Testis (tissue), 2 donors: ENCODE measurements around the gene VSIG10L2.

Experiments
- CTCF ChIP-seq, 3 experiments: fragments of 450-650 bp in 2 of 3; fragments of 200-600 bp in 1 of 3; sonication (generic) in 1 of 3; IDR thresholded peaks; one replicate each; pipeline ENCODE4 v1.5.1; 2016 to 2019; ENCODE audit warnings: antibody characterized with exemption in 3 of 3, mild to moderate bottlenecking in 2 of 3, moderate library complexity in 1 of 3
- POLR2A ChIP-seq: fragments of 450-650 bp; IDR thresholded peaks from one replicate; pipeline ENCODE4 v1.6.1; 2017; ENCODE audit warnings: antibody characterized with exemption, mild to moderate bottlenecking, moderate library complexity

GRCh38 chr11:125998267-125998666, 52.4 kb downstream of the VSIG10L2 start:
- TF ChIP-seq CTCF (IDR thresholded peaks at IDR 0.05) = no peak
- no peak for TF ChIP-seq POLR2A
